Activated CD4-positive, alpha-beta T cell treated with anti-CD3 and anti-CD28 coated beads, Interleukin-2, amount 10 ng/mL, durations not matched to agents 24 days and 14 days (primary cell): ENCODE measurements around the gene AVP. TPM values are rescaled to one million over a fixed set of nuclear protein-coding genes. Genes with fewer than 3 reads are reported as not detected.
A peak's percentile ranks its signal among the peaks of the same experiment; 100 is the strongest.

Source experiments
- DNase-seq: peaks from one replicate; pipeline ENCODE4 v3.0.0; 2022
- H3K27ac Mint-ChIP-seq: one replicate; pipeline ENCODE4 v1.8.0; 2022; ENCODE audit warnings: mild to moderate bottlenecking, mixed read lengths
- H3K27me3 Mint-ChIP-seq: one replicate; pipeline ENCODE4 v1.8.0; 2022; ENCODE audit warnings: mixed read lengths
- H3K36me3 Mint-ChIP-seq: one replicate; pipeline ENCODE4 v1.8.0; 2022; ENCODE audit warnings: low read depth, mild to moderate bottlenecking, mixed read lengths
- H3K4me1 Mint-ChIP-seq: one replicate; pipeline ENCODE4 v1.8.0; 2021; ENCODE audit warnings: mixed read lengths
- H3K4me3 Mint-ChIP-seq: one replicate; pipeline ENCODE4 v1.8.0; 2022; ENCODE audit warnings: mild to moderate bottlenecking, moderate library complexity, mixed read lengths
- H3K9me3 Mint-ChIP-seq: one replicate; pipeline ENCODE4 v1.8.0; 2021; ENCODE audit warnings: mixed read lengths
- intact Hi-C: fragments of 100-400 bp; cut with micrococcal nuclease; formaldehyde crosslinking; loops from one replicate; pipeline ENCODE4 v1.15.1; 2023
- total RNA-seq: library from RNA; stranded (reverse); gene quantifications from 2 replicates; pipeline ENCODE4 v1.2.3, GENCODE V29; 2022

AVP gene
- total RNA-seq, 1 donor from 2014 or later: not detected

- Mint-ChIP-seq H3K9me3 (no peaks in the 10 kb centered on the region), H3K4me1 (peaks cover 24% of the 10 kb centered on the region), H3K27ac (no peak overlapping the region), H3K4me3 (peak overlapping the region; percentile 93), H3K27me3 (no peaks in the 10 kb centered on the region), H3K36me3 (peaks cover 40% of the 10 kb centered on the region)
- peak; percentile 61 for DNase-seq
- intact Hi-C loops: loop anchor here (2.0 kb wide), 1 partner anchor 58 kb away; no protein-coding TSS in a partner anchor
Observed at GRCh38 chr20:3044336-3044965, 40.1 kb downstream of the AVP start.

GRCh38 chr20:3043322-3043721 is 41.2 kb downstream of the AVP start, which contains the start of gene GNRH2:
Gene GNRH2 (plus strand): TSS chr20:3043622. CDS start chr20:3044415, 793 bp downstream.
- H3K4me3 Mint-ChIP-seq: no peak within 1 kb of the TSS
- H3K27me3 Mint-ChIP-seq: no peaks in the 10 kb centered on the region
- H3K9me3 Mint-ChIP-seq: no peaks in the 10 kb centered on the region
- no peak for DNase-seq
- intact Hi-C loops: no loop called here
- H3K4me1 Mint-ChIP-seq: peaks cover 24% of the 10 kb centered on the region
- H3K36me3 Mint-ChIP-seq: peaks cover 41% of the 10 kb centered on the region
- no peak within 1 kb of the TSS for H3K27ac Mint-ChIP-seq

- no peaks in the 10 kb centered on the region for H3K27me3 Mint-ChIP-seq
- peaks cover 22% of the 10 kb centered on the region for H3K4me1 Mint-ChIP-seq
- no peak overlapping the region for H3K4me3 Mint-ChIP-seq
- H3K27ac Mint-ChIP-seq: no peak overlapping the region
- intact Hi-C loops: no loop called here
- H3K36me3 Mint-ChIP-seq: peaks cover 36% of the 10 kb centered on the region
- no peak for DNase-seq
- H3K9me3 Mint-ChIP-seq: no peaks in the 10 kb centered on the region
Observed at GRCh38 chr20:3042625-3043024, 41.9 kb downstream of the AVP start.

GRCh38 chr20:3041854-3042409 is 42.6 kb downstream of the AVP start:
- peak overlapping the region; percentile 1 for H3K27ac Mint-ChIP-seq
- H3K9me3 Mint-ChIP-seq: no peaks in the 10 kb centered on the region
- H3K4me3 Mint-ChIP-seq: no peak overlapping the region
- peaks cover 35% of the 10 kb centered on the region for H3K36me3 Mint-ChIP-seq
- no peaks in the 10 kb centered on the region for H3K27me3 Mint-ChIP-seq
- DNase-seq: no peak
- H3K4me1 Mint-ChIP-seq: peaks cover 21% of the 10 kb centered on the region
- intact Hi-C loops: no loop called here

- no peak for DNase-seq
- intact Hi-C loops: no loop called here
- H3K4me1 Mint-ChIP-seq: peaks cover 12% of the 10 kb centered on the region
- H3K27me3 Mint-ChIP-seq: no peaks in the 10 kb centered on the region
- peaks cover 37% of the 10 kb centered on the region for H3K36me3 Mint-ChIP-seq
- no peaks in the 10 kb centered on the region for H3K9me3 Mint-ChIP-seq
- H3K27ac Mint-ChIP-seq: no peak overlapping the region
- H3K4me3 Mint-ChIP-seq: no peak overlapping the region
Observed at GRCh38 chr20:3040086-3040485, 44.4 kb downstream of the AVP start.

- DNase-seq: no peak
- Mint-ChIP-seq H3K4me3 (no peak overlapping the region), H3K27me3 (no peaks in the 10 kb centered on the region), H3K4me1 (peaks cover 9% of the 10 kb centered on the region), H3K27ac (peak overlapping the region; percentile 78), H3K9me3 (no peaks in the 10 kb centered on the region), H3K36me3 (peaks cover 42% of the 10 kb centered on the region)
- intact Hi-C loops: no loop called here
Observed at GRCh38 chr20:3039426-3039825, 45.1 kb downstream of the AVP start.

- Mint-ChIP-seq H3K36me3 (peaks cover 42% of the 10 kb centered on the region), H3K4me1 (peaks cover 9% of the 10 kb centered on the region), H3K27ac (peak overlapping the region; percentile 64), H3K4me3 (no peak overlapping the region), H3K9me3 (no peaks in the 10 kb centered on the region), H3K27me3 (no peaks in the 10 kb centered on the region)
- no peak for DNase-seq
- intact Hi-C loops: no loop called here
Observed at GRCh38 chr20:3038454-3038853, 46.1 kb downstream of the AVP start.

GRCh38 chr20:3037654-3038053 is 46.9 kb downstream of the AVP start:
- intact Hi-C loops: no loop called here
- no peaks in the 10 kb centered on the region for H3K27me3 Mint-ChIP-seq

GRCh38 chr20:3032624-3033023 is 51.9 kb downstream of the AVP start:
- no peak for DNase-seq
- H3K27me3 Mint-ChIP-seq: no peaks in the 10 kb centered on the region
- no peak overlapping the region for H3K4me3 Mint-ChIP-seq
- no peak overlapping the region for H3K27ac Mint-ChIP-seq
- peaks cover 37% of the 10 kb centered on the region for H3K36me3 Mint-ChIP-seq
- intact Hi-C loops: no loop called here
- no peaks in the 10 kb centered on the region for H3K9me3 Mint-ChIP-seq
- peaks cover 6% of the 10 kb centered on the region for H3K4me1 Mint-ChIP-seq

More at GRCh38 chr20:3037654-3038053, 46.9 kb downstream of the AVP start:
- DNase-seq: no peak
- Mint-ChIP-seq H3K36me3 (peaks cover 42% of the 10 kb centered on the region), H3K4me3 (no peak overlapping the region), H3K27ac (no peak overlapping the region), H3K4me1 (peaks cover 9% of the 10 kb centered on the region), H3K9me3 (no peaks in the 10 kb centered on the region)

Other genes starting within 250 kb of the AVP start
- gene PCED1A, start 244.1 kb downstream of the AVP start, total RNA-seq: 23.4 and 26.1 TPM in 2 replicates
- 44.3 and 44.9 TPM in 2 replicates for gene VPS16, start 244.0 kb downstream of the AVP start, total RNA-seq
- gene PTPRA, start 211.2 kb downstream of the AVP start, total RNA-seq: 66.5 and 71.5 TPM in 2 replicates
- 1.7 and 2.7 TPM in 2 replicates for gene GNRH2, start 41.1 kb downstream of the AVP start, total RNA-seq
- 123 and 130 TPM in 2 replicates for gene MRPS26, start 38.7 kb downstream of the AVP start, total RNA-seq
- gene OXT, start 13.1 kb downstream of the AVP start, total RNA-seq: 0.73 TPM in 1 of 2 replicates, not detected in the other
- gene FASTKD5, start 75.1 kb upstream of the AVP start, total RNA-seq: 24.8 and 26.0 TPM in 2 replicates
- gene UBOX5, start 75.1 kb upstream of the AVP start, total RNA-seq: 6.7 and 7.2 TPM in 2 replicates
- gene LZTS3, start 88.8 kb upstream of the AVP start, total RNA-seq: 0.54 and 0.69 TPM in 2 replicates
- gene DDRGK1, start 120.0 kb upstream of the AVP start, total RNA-seq: 59.0 and 70.0 TPM in 2 replicates
- gene ITPA, start 124.8 kb upstream of the AVP start, total RNA-seq: 102 and 103 TPM in 2 replicates
- gene SLC4A11, start 154.5 kb upstream of the AVP start, total RNA-seq: 1.9 and 2.4 TPM in 2 replicates